Stimulated activated CD8-positive, alpha-beta memory T cell treated with anti-CD3 and anti-CD28 coated beads, Interleukin-12 subunit alpha, Interleukin-12 subunit beta, amount 100 ng/mL, for 1 hour (primary cell): ENCODE measurements around the gene P2RX1.

Source experiments
- DNase-seq: peaks from one replicate; pipeline ENCODE4 v3.0.0-alpha.2; 2020; ENCODE audit warnings: low read depth

The P2RX1 gene

GRCh38 chr17:3915995-3916696 is at the start of gene P2RX1:
Gene P2RX1, minus strand, starts transcription at chr17:3916465. Its CDS starts 240 bp downstream, at chr17:3916225.
- DNase-seq = no peak

GRCh38 chr17:3965118-3965800 is 49.0 kb upstream of the P2RX1 start:
- peak; percentile 52 for DNase-seq

GRCh38 chr17:3964203-3965117 is 48.2 kb upstream of the P2RX1 start, which contains the start of gene ATP2A3:
Gene ATP2A3, minus strand, starts transcription at chr17:3964437. Its CDS starts 146 bp downstream, at chr17:3964291.
- peak; percentile 35 for DNase-seq

- peak; percentile 50 for DNase-seq
Observed at GRCh38 chr17:3963237-3964201, 47.3 kb upstream of the P2RX1 start.

- DNase-seq = no peak
Observed at GRCh38 chr17:3962965-3963236, 46.6 kb upstream of the P2RX1 start.

- DNase-seq = no peak
Observed at GRCh38 chr17:3962217-3962964, 46.1 kb upstream of the P2RX1 start.

GRCh38 chr17:3961564-3962047 is 45.3 kb upstream of the P2RX1 start:
- no peak for DNase-seq

- DNase-seq = no peak
Observed at GRCh38 chr17:3960764-3961163, 44.5 kb upstream of the P2RX1 start.

GRCh38 chr17:3959921-3960601 is 43.8 kb upstream of the P2RX1 start:
- no peak for DNase-seq

GRCh38 chr17:3959295-3959899 is 43.1 kb upstream of the P2RX1 start:
- DNase-seq = no peak

GRCh38 chr17:3957735-3958599 is 41.7 kb upstream of the P2RX1 start:
- no peak for DNase-seq

- no peak for DNase-seq
Observed at GRCh38 chr17:3956983-3957382, 40.7 kb upstream of the P2RX1 start.

GRCh38 chr17:3956327-3956957 is 40.2 kb upstream of the P2RX1 start:
- no peak for DNase-seq

- DNase-seq = no peak
Observed at GRCh38 chr17:3955673-3955988, 39.4 kb upstream of the P2RX1 start.

- no peak for DNase-seq
Observed at GRCh38 chr17:3954976-3955672, 38.9 kb upstream of the P2RX1 start.

- no peak for DNase-seq
Observed at GRCh38 chr17:3954086-3954485, 37.8 kb upstream of the P2RX1 start.

GRCh38 chr17:3953542-3953941 is 37.3 kb upstream of the P2RX1 start:
- DNase-seq = no peak

GRCh38 chr17:3952186-3952585 is 35.9 kb upstream of the P2RX1 start:
- no peak for DNase-seq
